ENCODE data around the gene PKD2L1.
"Not testable (repeated sequence)": the region's sequence is repeated elsewhere in the genome, so short reads cannot be mapped to it uniquely, and the experiment has no call there.

Gene PKD2L1

GRCh38 chr10:100333106-100333505 is 3.1 kb upstream of the PKD2L1 start:
- no peak overlapping the region for H3K4me3 ChIP-seq (ENCODE audit: low read length)
- TF ChIP-seq ZNF274 (IDR thresholded peaks at IDR 0.05; ENCODE audit: low read depth, low read length): no peak

- no peak overlapping the region for H3K4me3 ChIP-seq (ENCODE audit: low read length)
- no peak for TF ChIP-seq ZNF274 (IDR thresholded peaks at IDR 0.05; ENCODE audit: low read depth, low read length)
Observed at GRCh38 chr10:100328198-100328597, 1.8 kb downstream of the PKD2L1 start.

GRCh38 chr10:100327718-100328009 is 2.4 kb downstream of the PKD2L1 start:
- H3K4me3 ChIP-seq (ENCODE audit: low read length): no peak overlapping the region
- no peak for TF ChIP-seq ZNF274 (IDR thresholded peaks at IDR 0.05; ENCODE audit: low read depth, low read length)

GRCh38 chr10:100327007-100327717 is 2.9 kb downstream of the PKD2L1 start:
- TF ChIP-seq ZNF274 (IDR thresholded peaks at IDR 0.05; ENCODE audit: low read depth, low read length): no peak

GRCh38 chr10:100325158-100325557 is 4.9 kb downstream of the PKD2L1 start:
- TF ChIP-seq ZNF274 (IDR thresholded peaks at IDR 0.05; ENCODE audit: low read depth, low read length): no peak
- H3K4me3 ChIP-seq (ENCODE audit: low read length): no peak overlapping the region

More at GRCh38 chr10:100327007-100327717, 2.9 kb downstream of the PKD2L1 start:
- H3K4me3 ChIP-seq (ENCODE audit: low read length): no peak overlapping the region

- TF ChIP-seq ZNF274 (IDR thresholded peaks at IDR 0.05; ENCODE audit: low read depth, low read length): no peak
- H3K4me3 ChIP-seq (ENCODE audit: low read length): no peak overlapping the region
Observed at GRCh38 chr10:100319707-100320402, 10.2 kb downstream of the PKD2L1 start.

GRCh38 chr10:100318207-100318606 is 11.8 kb downstream of the PKD2L1 start:
- TF ChIP-seq ZNF274 (IDR thresholded peaks at IDR 0.05; ENCODE audit: low read depth, low read length): no peak
- H3K4me3 ChIP-seq (ENCODE audit: low read length): no peak overlapping the region

- no peak for TF ChIP-seq ZNF274 (IDR thresholded peaks at IDR 0.05; ENCODE audit: low read depth, low read length)
Observed at GRCh38 chr10:100315615-100316014, 14.4 kb downstream of the PKD2L1 start.

GRCh38 chr10:100311298-100311697 is 18.7 kb downstream of the PKD2L1 start:
- H3K4me3 ChIP-seq (ENCODE audit: low read length): no peak overlapping the region
- TF ChIP-seq ZNF274 (IDR thresholded peaks at IDR 0.05; ENCODE audit: low read depth, low read length): no peak

More at GRCh38 chr10:100315615-100316014, 14.4 kb downstream of the PKD2L1 start:
- H3K4me3 ChIP-seq (ENCODE audit: low read length): no peak overlapping the region

GRCh38 chr10:100307684-100308083 is 22.3 kb downstream of the PKD2L1 start:
- no peak for TF ChIP-seq ZNF274 (IDR thresholded peaks at IDR 0.05; ENCODE audit: low read depth, low read length)
- no peak overlapping the region for H3K4me3 ChIP-seq (ENCODE audit: low read length)

- no peak overlapping the region for H3K4me3 ChIP-seq (ENCODE audit: low read length)
- TF ChIP-seq ZNF274 (IDR thresholded peaks at IDR 0.05; ENCODE audit: low read depth, low read length): no peak
Observed at GRCh38 chr10:100306861-100307260, 23.2 kb downstream of the PKD2L1 start.

GRCh38 chr10:100304414-100304813 is 25.6 kb downstream of the PKD2L1 start:
- TF ChIP-seq ZNF274 (IDR thresholded peaks at IDR 0.05; ENCODE audit: low read depth, low read length): no peak
- H3K4me3 ChIP-seq (ENCODE audit: low read length): no peak overlapping the region

- no peak for TF ChIP-seq ZNF274 (IDR thresholded peaks at IDR 0.05; ENCODE audit: low read depth, low read length)
- no peak overlapping the region for H3K4me3 ChIP-seq (ENCODE audit: low read length)
Observed at GRCh38 chr10:100303724-100304319, 26.2 kb downstream of the PKD2L1 start.

GRCh38 chr10:100301123-100301522 is 28.9 kb downstream of the PKD2L1 start:
- not testable (repeated sequence) for H3K4me3 ChIP-seq (ENCODE audit: low read length)

GRCh38 chr10:100297242-100297641 is 32.8 kb downstream of the PKD2L1 start:
- H3K4me3 ChIP-seq (ENCODE audit: low read length): no peak overlapping the region
- no peak for TF ChIP-seq ZNF274 (IDR thresholded peaks at IDR 0.05; ENCODE audit: low read depth, low read length)
